Lung (tissue), 16 donors: ENCODE measurements around the gene ZNF98. TPM values are rescaled to one million over a fixed set of nuclear protein-coding genes. Genes with fewer than 3 reads are reported as not detected.

Experiments
- ATAC-seq: fragments of 200-7000 bp; cut with Tn5 transposase; one replicate; pipeline ENCODE4 v1.9.1; 2020; ENCODE audit warnings: moderate number of reproducible peaks; ENCODE audit not compliant: insufficient read depth, low FRiP score
- DNase-seq, 3 donors: peaks; one replicate each; pipeline ENCODE4 v3.0.0-alpha.2; 2013 to 2017
- H3K27ac ChIP-seq, 2 donors: one replicate each; pipeline ENCODE4 v1.5.1; 2013; ENCODE audit warnings: mild to moderate bottlenecking in 2 of 2, moderate library complexity in 2 of 2, control low read depth in 1 of 2, inconsistent platforms in 1 of 2, low read depth in 1 of 2, low read length in 1 of 2
- H3K27me3 ChIP-seq, 3 donors: one replicate each; pipeline ENCODE4 v1.5.1; 2013; ENCODE audit warnings: low read length in 2 of 3; ENCODE audit not compliant: control insufficient read depth in 3 of 3, insufficient read depth in 3 of 3
- H3K36me3 ChIP-seq, 4 donors: one replicate each; pipeline ENCODE4 v1.5.1; 2013; ENCODE audit warnings: low read length in 4 of 4, mild to moderate bottlenecking in 1 of 4, moderate library complexity in 1 of 4; ENCODE audit not compliant: control insufficient read depth in 4 of 4, insufficient read depth in 4 of 4
- H3K4me1 ChIP-seq, 5 donors: one replicate each; pipeline ENCODE4 v1.5.1; 2013; ENCODE audit warnings: low read length in 5 of 5, mild to moderate bottlenecking in 2 of 5, moderate library complexity in 1 of 5; ENCODE audit not compliant: control insufficient read depth in 5 of 5, insufficient read depth in 5 of 5
- H3K4me3 ChIP-seq: one replicate; pipeline ENCODE4 v1.5.1; 2013; ENCODE audit warnings: mild to moderate bottlenecking, control low read depth, moderate library complexity
- H3K9ac ChIP-seq, 2 donors: one replicate each; pipeline ENCODE4 v1.5.1; 2013; ENCODE audit warnings: low read length in 2 of 2, control low read depth in 1 of 2; ENCODE audit not compliant: insufficient read depth in 1 of 2
- H3K9me3 ChIP-seq, 4 donors: one replicate each; pipeline ENCODE4 v1.5.1; 2013; ENCODE audit warnings: low read length in 3 of 4, mild to moderate bottlenecking in 1 of 4, moderate library complexity in 1 of 4; ENCODE audit not compliant: control insufficient read depth in 4 of 4, insufficient read depth in 3 of 4
- WGBS, 2 donors: extraction: QIAGEN DNeasy Blood & Tissue Kit; methylation state at CpG; one replicate each; pipeline ENCODE4 v1.1.7; 2013; 5-methylcytosine and 5-hydroxymethylcytosine counted together
- long read RNA-seq, 5 donors: transcript quantifications; one replicate each; lab custom pipeline, GENCODE V29; 2026
- polyA plus RNA-seq, 2 donors: library from polyadenylated mRNA; stranded (reverse); fragments of 200-250 nt; gene quantifications; one replicate each; pipeline ENCODE4 v1.2.1, GENCODE V29; 2013
- total RNA-seq, 2 donors: library from RNA; depleted of rRNA in 1 of 2; stranded (reverse); fragments of >200 nt in 1 of 2; gene quantifications; one replicate each; pipeline ENCODE4 v1.2.1, GENCODE V29; 2014 to 2021
- TF ChIP-seq, protein P1 (sequence below): IDR thresholded peaks from 2 replicates; pipeline ENCODE4 v1.5.1; 2012; ENCODE audit warnings: mild to moderate bottlenecking; ENCODE audit errors: control extremely low read depth, extremely low read depth
- donor health status: control.
- donor health status: control.
- donor health status: Bipolar disorder and iron deficiency.
- donor health status: healthy.
- donor health status: DM: yes; HTN: yes; CAD: no.

ZNF98 gene
- total RNA-seq (1 to 10 TPM in 1 of 2 donors, under 1 TPM in 1; 0.61 to 4.3 TPM), polyA plus RNA-seq (under 1 TPM in 1 of 2 donors, not detected in 1; 0.23 TPM)
- long read RNA-seq, donor 1 = 0 reads
- long read RNA-seq, donor 2 = 0 reads
- long read RNA-seq, donor 3, partial matches to known transcripts = 0 of 1 reads
- long read RNA-seq, donor 3, other reads (novel, unspliced or antisense) = 0 of 1 reads
- long read RNA-seq, donor 4, partial matches to known transcripts = 0 of 2 reads
- long read RNA-seq, donor 4, other reads (novel, unspliced or antisense) = 0 of 2 reads
- long read RNA-seq, donor 5 = 0 reads

GRCh38 chr19:22422211-22422610 is at the start of gene ZNF98:
Gene ZNF98, minus strand, starts transcription at chr19:22422346. Its CDS starts 122 bp downstream, at chr19:22422224.
- no peak for ATAC-seq
- WGBS, 2 donors = 1 to 8% methylated on average over 16 of the region's 16 CpGs
- H3K36me3 ChIP-seq = no peaks in the 10 kb centered on the region
- H3K27me3 ChIP-seq = peaks cover 0 to 6% (median 0%) of the 10 kb centered on the region in 3 donors
- no peak within 1 kb of the TSS for H3K9ac ChIP-seq
- H3K4me3 ChIP-seq = peak within 1 kb of the TSS; percentile 33
- TF ChIP-seq, protein P1, sequence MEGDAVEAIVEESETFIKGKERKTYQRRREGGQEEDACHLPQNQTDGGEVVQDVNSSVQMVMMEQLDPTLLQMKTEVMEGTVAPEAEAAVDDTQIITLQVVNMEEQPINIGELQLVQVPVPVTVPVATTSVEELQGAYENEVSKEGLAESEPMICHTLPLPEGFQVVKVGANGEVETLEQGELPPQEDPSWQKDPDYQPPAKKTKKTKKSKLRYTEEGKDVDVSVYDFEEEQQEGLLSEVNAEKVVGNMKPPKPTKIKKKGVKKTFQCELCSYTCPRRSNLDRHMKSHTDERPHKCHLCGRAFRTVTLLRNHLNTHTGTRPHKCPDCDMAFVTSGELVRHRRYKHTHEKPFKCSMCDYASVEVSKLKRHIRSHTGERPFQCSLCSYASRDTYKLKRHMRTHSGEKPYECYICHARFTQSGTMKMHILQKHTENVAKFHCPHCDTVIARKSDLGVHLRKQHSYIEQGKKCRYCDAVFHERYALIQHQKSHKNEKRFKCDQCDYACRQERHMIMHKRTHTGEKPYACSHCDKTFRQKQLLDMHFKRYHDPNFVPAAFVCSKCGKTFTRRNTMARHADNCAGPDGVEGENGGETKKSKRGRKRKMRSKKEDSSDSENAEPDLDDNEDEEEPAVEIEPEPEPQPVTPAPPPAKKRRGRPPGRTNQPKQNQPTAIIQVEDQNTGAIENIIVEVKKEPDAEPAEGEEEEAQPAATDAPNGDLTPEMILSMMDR = no peak
- DNase-seq = peak; percentile 40 to 82 (median 71)
- H3K27ac ChIP-seq = no peak within 1 kb of the TSS
- peaks cover 0 to 2% (median 0%) of the 10 kb centered on the region in 5 donors for H3K4me1 ChIP-seq
- peaks cover 0 to 30% (median 1%) of the 10 kb centered on the region in 4 donors for H3K9me3 ChIP-seq

DNA sequence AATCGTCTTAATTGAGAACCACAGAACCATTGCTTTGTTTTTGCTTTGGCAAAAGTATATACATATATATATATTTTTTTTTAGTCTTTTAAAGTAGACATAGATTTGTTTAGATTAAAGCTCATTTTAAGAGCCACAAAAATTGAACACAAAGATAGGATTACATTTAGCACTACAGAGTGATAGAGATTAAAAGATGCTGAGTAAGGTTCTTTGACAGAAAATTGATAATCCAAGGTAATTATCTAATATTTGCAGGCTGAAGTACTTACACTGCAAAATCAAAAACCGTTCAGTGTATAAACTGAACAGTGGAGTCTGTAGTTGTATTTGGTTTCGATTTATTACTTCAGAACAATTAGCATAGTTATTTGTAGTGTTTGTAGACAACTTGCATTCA is 24.5 kb upstream of the ZNF98 start:
- TF ChIP-seq, protein P1 = no peak
- Histone ChIP-seq H3K4me1 (no peaks in the 10 kb centered on the region), H3K27me3 (no peaks in the 10 kb centered on the region), H3K9me3 (peaks cover 0 to 7% (median 5%) of the 10 kb centered on the region in 4 donors), H3K4me3 (no peak overlapping the region), H3K27ac (no peak overlapping the region), H3K9ac (no peak overlapping the region), H3K36me3 (no peaks in the 10 kb centered on the region)
- WGBS, 2 donors = 65 to 79% methylated on average over 3 of the region's 3 CpGs
- no peak for DNase-seq
- no peak for ATAC-seq

DNA sequence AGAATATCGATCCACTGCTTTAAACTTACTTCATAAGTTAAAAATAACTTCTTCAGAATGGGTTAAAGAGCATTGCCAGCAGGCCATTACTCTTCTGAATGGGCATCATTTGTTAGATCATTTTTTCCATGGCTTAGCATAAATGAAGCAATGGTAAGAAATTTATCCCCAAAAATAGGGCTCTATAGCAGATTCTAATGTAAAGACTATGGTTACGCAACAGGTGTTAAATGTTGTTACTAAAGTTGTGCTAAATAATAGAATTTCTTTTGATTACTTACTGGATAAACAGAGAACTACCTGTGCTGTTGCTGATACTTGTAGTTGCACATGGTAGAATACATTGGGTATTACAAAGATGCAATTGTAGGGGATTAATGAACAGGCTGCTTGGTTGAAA is 15.9 kb upstream of the ZNF98 start:
- Histone ChIP-seq H3K9me3 (peaks cover 0 to 7% (median 3%) of the 10 kb centered on the region in 4 donors), H3K27ac (no peak overlapping the region), H3K27me3 (no peaks in the 10 kb centered on the region), H3K9ac (no peak overlapping the region), H3K4me3 (no peak overlapping the region), H3K4me1 (no peaks in the 10 kb centered on the region), H3K36me3 (no peaks in the 10 kb centered on the region)
- TF ChIP-seq, protein P1 = no peak
- WGBS, 2 donors = 95% methylated on average over 2 of the region's 2 CpGs
- ATAC-seq (no peak), DNase-seq (no peak)
